H7 (cell line): ENCODE results near the gene POMT2. TPM values are rescaled to one million over a fixed set of nuclear protein-coding genes. Genes with fewer than 3 reads are reported as not detected.

Source experiments
- DNase-seq: peaks from one replicate; pipeline ENCODE4 v3.0.0; 2012
- H3K27me3 ChIP-seq: 2 replicates; pipeline ENCODE4 v1.6.0; 2011; ENCODE audit warnings: mild to moderate bottlenecking, low read length; ENCODE audit not compliant: control insufficient read depth, insufficient read depth
- H3K36me3 ChIP-seq: replicated peaks from 2 replicates; pipeline ENCODE4 v1.5.1; 2011; ENCODE audit warnings: low read length; ENCODE audit not compliant: control insufficient read depth, insufficient read depth
- H3K4me3 ChIP-seq: 2 replicates; pipeline ENCODE4 v1.5.1; 2011; ENCODE audit warnings: low read depth, mild to moderate bottlenecking, control low read depth, low read length, moderate library complexity; ENCODE audit not compliant: insufficient read depth
- total RNA-seq: library from RNA; depleted of rRNA; stranded (reverse); fragments of >200 nt; shearing (Covaris generic); gene quantifications from 2 replicates; pipeline ENCODE4 v1.2.3, GENCODE V29; 2014

The POMT2 gene
- total RNA-seq, 1 experiment from 2014 or later = 17.7 TPM

DNA sequence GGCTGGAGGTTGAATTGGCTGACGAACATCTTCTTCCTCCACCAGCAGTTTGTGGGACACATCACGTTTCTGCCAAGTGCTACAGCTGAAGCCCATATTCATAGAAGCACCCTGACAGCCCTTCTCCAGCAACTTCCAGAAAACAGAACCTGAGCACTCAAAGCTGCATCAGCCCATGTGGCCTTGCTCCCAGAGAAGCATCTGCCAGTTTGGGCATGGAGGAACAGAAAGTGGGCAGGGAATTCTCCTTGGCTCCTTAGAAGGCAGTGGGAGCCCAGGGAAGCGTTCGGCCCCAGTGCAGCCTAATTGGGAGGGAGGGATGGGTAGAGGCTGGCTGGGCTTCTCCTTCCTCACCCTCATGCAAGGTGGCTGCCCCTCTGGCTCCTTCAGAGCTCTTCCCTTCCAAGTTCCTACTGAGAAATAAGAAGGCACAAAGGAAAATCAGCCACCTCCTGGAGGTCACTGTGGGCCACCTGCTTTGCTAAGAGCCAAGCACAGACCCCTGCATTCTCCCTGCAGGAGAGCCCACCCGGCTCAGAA, 45.6 kb downstream of the POMT2 start:
- H3K27me3 ChIP-seq = peaks cover 23% of the 10 kb centered on the region
- no peak overlapping the region for H3K4me3 ChIP-seq
- no peak for DNase-seq
- peaks cover 2% of the 10 kb centered on the region for H3K36me3 ChIP-seq

DNA sequence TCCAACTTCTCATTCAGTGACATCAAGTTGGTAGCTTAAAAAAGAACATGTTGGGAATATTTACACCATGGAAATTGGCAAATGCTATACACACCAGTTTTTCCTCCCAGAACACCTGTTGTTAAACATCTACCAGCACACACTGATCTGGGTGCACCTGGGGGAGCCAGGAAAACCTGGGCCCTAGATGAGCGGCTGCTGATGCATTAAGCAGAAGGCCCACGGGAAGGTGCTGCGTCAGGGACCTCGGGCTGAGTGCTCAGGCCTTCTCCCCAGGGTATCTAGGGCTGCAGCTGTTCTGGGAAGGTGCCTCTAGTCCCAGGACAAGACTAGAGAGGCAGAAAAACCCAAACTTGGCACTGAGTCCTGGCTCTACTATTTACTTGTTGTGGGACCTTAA, 46.9 kb downstream of the POMT2 start:
- H3K4me3 ChIP-seq = no peak overlapping the region
- peaks cover 2% of the 10 kb centered on the region for H3K36me3 ChIP-seq
- H3K27me3 ChIP-seq = peaks cover 36% of the 10 kb centered on the region
- no peak for DNase-seq

DNA sequence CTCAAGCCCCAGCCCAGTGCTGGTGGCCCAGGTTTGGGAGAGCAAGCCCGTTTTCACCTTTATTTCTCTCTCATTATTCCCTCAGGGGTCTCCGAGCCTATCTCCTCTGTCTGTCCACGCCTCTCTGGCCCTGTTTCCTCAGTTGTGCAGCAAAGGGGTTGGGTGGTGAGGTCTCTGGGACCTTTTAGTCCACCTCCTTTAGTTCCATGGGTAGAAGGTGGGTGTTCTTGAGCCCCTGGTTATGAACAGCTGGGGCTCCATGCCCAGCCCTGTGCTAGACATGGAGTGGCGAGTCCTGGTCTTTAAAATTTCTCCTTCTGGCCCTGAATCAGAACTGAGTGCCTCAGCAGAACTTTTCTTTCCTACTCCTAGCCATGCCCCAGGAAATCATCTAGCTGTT, 48.4 kb downstream of the POMT2 start:
- no peaks in the 10 kb centered on the region; the same call in 1 of the 2 replicates for H3K36me3 ChIP-seq
- H3K27me3 ChIP-seq = peaks cover 41% of the 10 kb centered on the region
- peak; percentile 23 for DNase-seq
- no peak overlapping the region for H3K4me3 ChIP-seq

DNA sequence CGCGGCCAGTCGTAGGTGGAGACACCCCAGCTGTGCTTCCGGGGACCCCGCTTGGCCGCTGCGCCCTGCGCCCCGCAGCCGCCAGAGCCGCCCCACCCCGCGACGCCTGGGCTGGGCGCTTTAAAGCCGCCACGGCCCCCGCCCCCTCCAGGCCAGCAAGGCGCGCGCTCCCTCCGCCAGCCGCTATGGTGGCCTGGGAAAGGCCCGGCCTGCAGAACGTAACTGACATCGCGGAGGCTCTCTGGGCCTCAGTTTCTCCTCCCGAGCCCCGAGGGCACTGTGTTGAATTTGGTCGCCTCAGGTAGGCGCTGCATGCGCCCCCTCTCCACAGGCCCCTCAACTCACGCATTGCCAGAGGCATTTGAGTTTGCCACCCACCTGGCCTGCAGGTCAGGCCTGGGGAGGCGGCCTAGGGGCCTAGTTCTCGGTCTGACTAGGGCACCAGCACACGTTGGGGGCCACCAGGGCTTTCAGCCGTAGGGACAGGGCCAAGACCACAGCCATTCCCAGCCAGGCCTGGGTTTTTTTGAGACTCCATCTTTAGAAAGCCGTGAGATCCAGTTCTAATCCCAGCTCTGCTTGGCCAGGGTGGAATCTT, 49.5 kb downstream of the POMT2 start, which contains the start of gene NGB:
NGB (minus strand) TSS at position 94 of the 598 bp plus-strand sequence. CDS start 269 bp downstream, outside the sequence.
- no peaks in the 10 kb centered on the region; the same call in 1 of the 2 replicates for H3K36me3 ChIP-seq
- peak within 1 kb of the TSS; percentile 42 for H3K4me3 ChIP-seq
- DNase-seq = peak; percentile 91
- peaks cover 41% of the 10 kb centered on the region for H3K27me3 ChIP-seq

DNA sequence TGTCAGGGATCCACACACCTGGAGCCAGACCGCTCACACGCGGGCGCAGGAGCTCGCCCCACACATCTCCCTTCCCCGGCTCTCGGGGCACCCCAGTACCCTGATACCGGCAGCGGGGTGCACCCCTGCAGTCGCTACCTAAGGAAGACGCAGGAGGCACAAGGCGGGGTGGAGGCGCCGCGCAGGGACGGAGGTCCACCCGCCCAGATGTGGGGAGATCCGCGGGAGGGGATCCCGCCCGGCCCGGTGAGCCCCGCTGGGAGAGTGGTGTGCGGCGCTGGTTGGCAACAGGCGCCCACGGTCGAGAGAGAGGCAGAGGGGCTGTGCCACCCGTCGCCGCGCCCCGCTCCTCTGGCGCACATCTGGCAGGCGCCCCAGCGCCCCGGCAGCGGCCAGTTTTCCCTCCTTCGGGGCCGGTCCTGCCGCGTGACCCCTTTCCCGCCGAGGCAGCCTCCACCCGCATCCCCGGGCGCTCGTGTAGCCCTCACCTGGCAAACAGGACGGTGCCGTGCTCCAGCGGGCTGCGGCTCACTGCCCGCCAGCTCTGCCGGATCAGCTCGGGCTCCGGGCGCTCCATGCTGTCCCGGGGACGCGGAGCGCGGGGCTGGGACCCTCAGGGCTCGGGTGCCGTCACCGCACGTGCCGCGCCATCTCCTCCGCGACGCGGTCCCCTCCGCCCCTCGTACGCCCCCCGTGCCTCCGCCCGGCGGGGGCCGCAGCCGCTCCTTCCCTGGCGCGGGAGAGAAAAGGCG, 50.1 kb downstream of the POMT2 start:
- peak; percentile 85 for DNase-seq
- no peaks in the 10 kb centered on the region; the same call in 1 of the 2 replicates for H3K36me3 ChIP-seq
- peaks cover 41% of the 10 kb centered on the region for H3K27me3 ChIP-seq
- H3K4me3 ChIP-seq = peak overlapping the region; percentile 42

DNA sequence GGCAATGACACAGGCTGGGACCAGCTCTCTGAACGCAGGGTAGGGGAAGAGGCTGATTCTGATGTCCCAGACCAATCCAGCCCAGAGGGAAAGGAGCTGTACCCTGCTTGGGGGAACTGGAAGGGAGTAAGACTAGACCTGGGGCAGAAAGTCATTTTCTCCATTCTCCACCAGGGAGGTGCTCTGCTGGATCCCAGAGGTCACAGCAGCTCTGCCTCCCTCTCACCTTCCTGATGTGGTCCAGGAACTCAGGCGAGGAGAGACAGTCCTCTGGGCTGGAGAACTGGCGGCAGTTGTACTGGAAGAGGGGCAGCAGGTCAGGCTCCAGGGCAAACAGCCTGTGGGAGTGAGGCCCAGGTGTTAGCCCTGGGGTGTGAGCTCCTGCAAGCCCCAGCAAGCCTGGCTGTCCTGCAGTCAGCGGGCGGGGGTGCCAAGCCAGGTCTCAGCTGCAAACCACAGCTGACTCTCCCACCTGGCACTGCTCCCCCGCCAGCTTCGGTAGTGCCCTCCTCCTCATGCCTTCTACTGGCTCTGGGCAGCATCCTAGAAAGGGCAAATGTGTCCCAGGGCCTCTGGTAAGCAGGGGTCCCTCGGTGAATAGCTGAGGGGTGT, 51.6 kb downstream of the POMT2 start:
- Histone ChIP-seq H3K27me3 (peaks cover 41% of the 10 kb centered on the region), H3K4me3 (no peak overlapping the region), H3K36me3 (no peaks in the 10 kb centered on the region; the same call in 1 of the 2 replicates)
- peak; percentile 74 for DNase-seq

DNA sequence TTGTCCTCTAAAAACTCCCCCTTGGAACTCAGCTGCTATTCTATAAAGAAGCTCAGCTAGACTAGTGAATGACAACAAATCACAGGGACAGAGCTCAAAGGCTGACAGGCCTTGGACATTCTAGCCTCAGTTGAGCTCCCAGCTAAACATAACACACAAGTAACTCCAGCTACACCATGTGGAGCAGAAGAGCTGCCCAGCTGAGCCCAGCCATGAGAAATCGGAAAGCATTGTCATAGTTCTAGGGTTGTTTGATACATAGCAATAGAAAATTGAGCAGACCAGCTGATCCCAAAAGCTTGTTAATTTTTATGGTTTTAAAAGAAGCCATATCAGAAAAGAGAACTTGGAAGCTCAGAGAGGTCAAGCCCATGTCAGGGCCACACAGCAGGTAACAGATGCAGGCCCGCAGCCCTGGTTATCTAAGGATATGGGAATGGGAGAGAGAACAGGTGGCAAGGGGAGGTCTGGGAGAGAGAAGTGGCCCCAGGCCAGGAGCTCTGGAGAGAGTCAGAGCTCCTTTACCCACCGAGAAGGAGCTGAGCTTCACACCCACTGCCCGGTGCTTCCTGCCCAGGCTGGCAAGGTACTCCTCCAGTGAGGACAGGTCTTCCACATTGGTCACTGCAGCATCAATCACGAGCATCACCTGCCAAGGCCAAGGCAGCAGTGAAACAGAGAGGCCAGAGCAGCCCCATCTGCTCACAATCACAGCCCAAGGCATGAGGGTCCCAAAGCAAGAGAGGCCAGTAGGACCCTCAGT, 52.6 kb downstream of the POMT2 start:
- peak; percentile 18 for DNase-seq
- H3K36me3 ChIP-seq = no peaks in the 10 kb centered on the region
- H3K4me3 ChIP-seq = no peak overlapping the region
- peaks cover 41% of the 10 kb centered on the region for H3K27me3 ChIP-seq

DNA sequence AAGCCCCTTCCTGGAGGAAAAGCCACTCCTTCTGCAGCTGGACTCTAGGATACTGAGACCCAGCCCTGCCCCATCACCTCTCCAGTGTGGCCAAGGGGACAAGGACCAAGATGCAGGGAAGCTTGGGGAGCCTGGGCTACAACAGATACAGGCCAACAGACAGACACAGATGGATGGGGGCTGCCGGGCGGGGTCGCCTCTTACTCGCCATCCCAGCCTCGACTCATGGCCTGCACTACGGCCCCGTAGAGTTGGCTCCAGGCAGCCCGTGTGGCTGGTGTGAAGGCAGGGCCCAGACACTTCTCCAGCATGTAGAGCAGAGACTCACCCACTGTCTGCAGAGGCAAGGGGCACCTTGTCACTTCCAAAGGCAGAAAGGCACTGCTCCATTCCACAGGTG, 54.3 kb downstream of the POMT2 start:
- H3K36me3 ChIP-seq = no peaks in the 10 kb centered on the region
- DNase-seq = no peak
- H3K27me3 ChIP-seq = peaks cover 30% of the 10 kb centered on the region
- H3K4me3 ChIP-seq = no peak overlapping the region

DNA sequence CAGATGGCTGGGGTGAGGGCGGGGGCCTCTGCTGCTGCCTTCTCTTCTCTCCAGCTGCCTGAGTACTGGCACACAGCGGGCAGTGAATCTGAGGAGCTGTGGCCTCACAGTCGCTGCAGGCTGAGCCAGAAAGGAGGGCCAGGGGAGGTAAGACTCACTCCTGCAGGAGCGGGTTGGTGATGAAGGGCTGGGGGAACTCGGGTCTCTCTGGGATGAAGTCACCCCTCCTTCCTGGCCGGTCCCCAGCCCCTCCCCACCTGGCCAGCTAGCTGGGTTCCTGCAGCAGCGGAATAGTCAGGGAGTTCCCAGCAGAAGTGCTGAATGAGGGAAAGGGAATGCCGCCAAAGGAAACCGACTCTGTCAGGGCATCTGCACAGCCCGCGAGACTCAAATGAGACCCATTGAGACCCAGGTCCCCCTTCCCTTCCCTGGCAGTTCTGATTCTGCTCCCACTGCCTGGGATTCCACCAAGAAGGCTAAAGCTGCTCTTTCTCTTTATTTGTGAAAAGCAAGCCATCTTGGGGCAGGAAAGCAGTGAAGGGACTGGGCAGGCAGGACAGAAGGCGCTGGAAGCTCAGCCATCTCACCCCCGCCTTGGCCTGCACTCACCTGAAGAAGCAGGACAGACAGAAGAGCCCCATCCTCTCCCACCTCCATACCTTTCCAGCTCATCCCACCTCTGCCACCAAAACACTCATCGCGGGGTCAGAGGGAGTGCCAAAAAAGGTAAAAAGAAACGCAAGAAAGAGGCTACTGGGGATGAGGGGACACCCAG, 54.9 kb downstream of the POMT2 start:
- no peaks in the 10 kb centered on the region for H3K36me3 ChIP-seq
- no peak overlapping the region for H3K4me3 ChIP-seq
- peak; percentile 59 for DNase-seq
- peaks cover 24% of the 10 kb centered on the region for H3K27me3 ChIP-seq

DNA sequence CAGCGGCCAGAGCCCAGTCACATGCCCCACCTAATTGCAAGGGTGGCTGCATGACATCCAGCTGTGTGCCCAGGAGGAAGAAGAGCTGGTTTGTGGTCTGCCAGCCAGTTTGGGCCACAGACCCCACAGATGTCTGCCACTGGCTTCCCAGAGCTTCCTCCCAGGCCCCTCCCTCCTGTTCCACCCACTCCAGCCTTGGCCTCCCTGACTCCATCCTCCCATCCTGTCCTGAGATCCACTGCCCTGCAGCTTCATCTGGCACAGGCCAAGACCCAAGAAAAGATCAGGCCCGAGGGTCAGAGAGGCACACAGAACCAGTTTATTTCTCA, 55.5 kb downstream of the POMT2 start:
- Histone ChIP-seq H3K36me3 (no peaks in the 10 kb centered on the region), H3K4me3 (no peak overlapping the region), H3K27me3 (peaks cover 18% of the 10 kb centered on the region)
- no peak for DNase-seq

DNA sequence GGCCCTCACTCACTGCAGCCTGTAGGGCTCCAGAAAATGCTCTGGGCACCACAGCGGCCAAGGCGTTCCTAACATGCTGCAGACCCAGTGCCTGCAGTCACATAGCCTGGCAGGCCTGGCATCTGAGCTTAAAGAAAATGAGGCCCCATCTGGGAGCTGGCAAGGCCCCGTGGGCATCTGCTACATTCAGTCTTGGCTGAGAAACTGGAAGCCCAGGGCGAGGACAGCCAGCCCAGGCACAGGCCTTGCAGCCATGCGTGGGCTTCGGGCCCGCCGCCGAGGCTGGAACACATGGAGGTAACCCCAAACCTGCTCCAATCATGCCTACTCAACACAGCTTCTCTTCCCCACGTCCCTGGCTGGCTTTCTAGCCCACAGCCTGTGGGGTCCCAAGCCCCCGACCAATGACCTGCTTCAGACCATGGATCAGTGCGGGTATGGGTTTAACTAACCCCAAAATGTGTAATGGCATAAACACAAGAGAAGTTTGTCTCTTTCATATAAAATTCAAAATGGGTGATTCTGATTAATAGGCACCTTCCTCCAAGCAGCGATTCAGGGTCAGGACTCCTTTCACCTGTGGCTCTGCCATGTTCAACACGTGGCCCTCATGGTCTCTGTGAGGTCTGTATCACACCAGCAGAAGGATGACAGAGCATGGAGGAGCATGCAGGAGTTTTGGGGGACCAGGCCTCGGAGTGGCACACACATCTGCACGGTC, 56.1 kb downstream of the POMT2 start:
- no peak overlapping the region for H3K4me3 ChIP-seq
- no peaks in the 10 kb centered on the region for H3K36me3 ChIP-seq
- DNase-seq = no peak
- H3K27me3 ChIP-seq = peaks cover 13% of the 10 kb centered on the region

DNA sequence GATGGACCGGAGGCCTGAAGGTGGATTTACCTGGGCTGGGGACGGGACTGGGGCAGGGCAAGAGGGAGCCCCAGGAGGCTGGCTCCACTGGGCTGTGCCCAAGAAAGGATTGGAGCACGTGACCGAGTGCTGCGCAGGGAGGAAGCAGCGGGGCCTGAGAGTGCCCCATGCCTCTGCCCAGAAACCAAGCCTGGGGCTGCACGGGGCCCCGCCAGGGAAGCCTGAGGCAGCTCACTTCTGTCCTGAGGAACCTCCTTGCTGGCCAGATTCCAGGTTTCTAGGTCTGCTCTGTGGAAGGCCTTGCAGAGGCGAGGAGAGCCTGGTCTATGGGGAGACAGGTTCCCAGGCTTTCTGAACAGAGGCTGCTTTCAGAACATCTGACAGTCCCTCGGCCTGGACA, 60.1 kb downstream of the POMT2 start:
- Histone ChIP-seq H3K27me3 (no peaks in the 10 kb centered on the region), H3K4me3 (no peak overlapping the region), H3K36me3 (no peaks in the 10 kb centered on the region)
- DNase-seq = no peak

DNA sequence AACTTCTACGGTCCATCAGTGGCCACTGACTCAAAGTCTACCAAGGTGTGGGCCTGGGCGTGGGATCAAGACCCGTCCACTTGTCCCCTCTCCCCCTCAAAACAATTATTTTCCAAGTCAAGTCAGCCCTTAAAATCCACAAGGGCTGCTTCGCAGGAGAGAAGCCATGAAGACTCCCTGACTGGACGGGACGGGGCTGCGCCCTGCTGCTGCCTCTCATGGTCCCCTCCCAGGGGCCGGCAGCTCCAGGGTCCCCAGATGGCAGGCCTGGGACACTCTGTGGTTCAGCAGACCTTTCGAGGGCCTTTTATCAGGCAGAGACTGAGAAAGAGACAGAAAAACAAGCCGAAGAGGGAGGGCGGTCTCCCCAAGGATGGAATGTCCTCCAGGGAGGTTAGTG, 60.5 kb downstream of the POMT2 start:
- DNase-seq = no peak
- no peaks in the 10 kb centered on the region for H3K36me3 ChIP-seq

More for the DNA sequence above, 60.5 kb downstream of the POMT2 start:
- H3K4me3 ChIP-seq = no peak overlapping the region
- H3K27me3 ChIP-seq = no peaks in the 10 kb centered on the region
